ENCODE data around the gene NRXN2.

DNA sequence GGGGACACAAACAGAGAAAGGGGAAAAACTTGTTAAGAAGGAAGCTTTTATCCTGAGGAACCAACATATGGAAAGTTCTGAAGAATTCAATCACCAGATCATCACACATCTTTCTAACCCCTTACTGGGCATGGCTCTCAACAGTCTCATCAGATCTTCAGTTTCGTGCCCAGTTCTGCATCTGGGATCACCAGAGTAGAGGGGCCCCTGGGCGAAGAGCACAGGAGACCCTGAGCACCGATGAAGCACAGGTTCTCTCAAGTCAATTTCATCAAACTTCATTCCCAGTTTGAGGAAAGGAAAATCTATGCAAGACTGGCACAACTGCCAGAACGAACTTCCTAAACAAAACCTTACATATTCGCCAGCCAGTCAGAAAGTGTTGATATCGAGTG lies 45.3 kb upstream of the NRXN2 start:
- TF ChIP-seq EZH2phosphoT487 (IDR thresholded peaks at IDR 0.05) (no peak), EZH2 (IDR thresholded peaks at IDR 0.05) (no peak)
- TF ChIP-seq, protein P1, sequence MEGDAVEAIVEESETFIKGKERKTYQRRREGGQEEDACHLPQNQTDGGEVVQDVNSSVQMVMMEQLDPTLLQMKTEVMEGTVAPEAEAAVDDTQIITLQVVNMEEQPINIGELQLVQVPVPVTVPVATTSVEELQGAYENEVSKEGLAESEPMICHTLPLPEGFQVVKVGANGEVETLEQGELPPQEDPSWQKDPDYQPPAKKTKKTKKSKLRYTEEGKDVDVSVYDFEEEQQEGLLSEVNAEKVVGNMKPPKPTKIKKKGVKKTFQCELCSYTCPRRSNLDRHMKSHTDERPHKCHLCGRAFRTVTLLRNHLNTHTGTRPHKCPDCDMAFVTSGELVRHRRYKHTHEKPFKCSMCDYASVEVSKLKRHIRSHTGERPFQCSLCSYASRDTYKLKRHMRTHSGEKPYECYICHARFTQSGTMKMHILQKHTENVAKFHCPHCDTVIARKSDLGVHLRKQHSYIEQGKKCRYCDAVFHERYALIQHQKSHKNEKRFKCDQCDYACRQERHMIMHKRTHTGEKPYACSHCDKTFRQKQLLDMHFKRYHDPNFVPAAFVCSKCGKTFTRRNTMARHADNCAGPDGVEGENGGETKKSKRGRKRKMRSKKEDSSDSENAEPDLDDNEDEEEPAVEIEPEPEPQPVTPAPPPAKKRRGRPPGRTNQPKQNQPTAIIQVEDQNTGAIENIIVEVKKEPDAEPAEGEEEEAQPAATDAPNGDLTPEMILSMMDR (IDR thresholded peaks at IDR 0.05), result no peak
